ENCODE results near the gene LRRN4CL.

GRCh38 chr11:62737196-62737595 is 47.9 kb upstream of the LRRN4CL start:
- TF ChIP-seq TAF1 (IDR thresholded peaks at IDR 0.05; ENCODE audit: low read depth, low read length) = no peak
- no peak for TF ChIP-seq POLR2A (IDR thresholded peaks at IDR 0.05; ENCODE audit: control extremely low read depth in 1 of 2, low read depth in 2 of 2, low read length in 2 of 2)
- TF ChIP-seq CTCF (IDR thresholded peaks at IDR 0.05; ENCODE audit: control extremely low read depth in 1 of 3, insufficient read depth in 1 of 3, low read depth in 1 of 3, low read length in 3 of 3) = no peak
- no peak for TF ChIP-seq JUND (IDR thresholded peaks at IDR 0.05; ENCODE audit: low read length)
- no peak for TF ChIP-seq CBX8 (IDR thresholded peaks at IDR 0.05; ENCODE audit: borderline replicate concordance, low read depth, low read length)
- TF ChIP-seq GTF2F1 (IDR thresholded peaks at IDR 0.05; ENCODE audit: borderline replicate concordance, low read depth, low read length) = no peak
- no peak for TF ChIP-seq RFX5 (IDR thresholded peaks at IDR 0.05; ENCODE audit: borderline replicate concordance, low read depth, low read length)
- TF ChIP-seq MAX (IDR thresholded peaks at IDR 0.05) = no peak

Data from H1 (cell line).